COR-L47 (cell line): Measurements from ENCODE around the gene ISLR.

Experiments used
- DNase-seq: peaks from one replicate; lab custom pipeline; 2025; lab: John Stamatoyannopoulos, UW

Gene ISLR

DNA sequence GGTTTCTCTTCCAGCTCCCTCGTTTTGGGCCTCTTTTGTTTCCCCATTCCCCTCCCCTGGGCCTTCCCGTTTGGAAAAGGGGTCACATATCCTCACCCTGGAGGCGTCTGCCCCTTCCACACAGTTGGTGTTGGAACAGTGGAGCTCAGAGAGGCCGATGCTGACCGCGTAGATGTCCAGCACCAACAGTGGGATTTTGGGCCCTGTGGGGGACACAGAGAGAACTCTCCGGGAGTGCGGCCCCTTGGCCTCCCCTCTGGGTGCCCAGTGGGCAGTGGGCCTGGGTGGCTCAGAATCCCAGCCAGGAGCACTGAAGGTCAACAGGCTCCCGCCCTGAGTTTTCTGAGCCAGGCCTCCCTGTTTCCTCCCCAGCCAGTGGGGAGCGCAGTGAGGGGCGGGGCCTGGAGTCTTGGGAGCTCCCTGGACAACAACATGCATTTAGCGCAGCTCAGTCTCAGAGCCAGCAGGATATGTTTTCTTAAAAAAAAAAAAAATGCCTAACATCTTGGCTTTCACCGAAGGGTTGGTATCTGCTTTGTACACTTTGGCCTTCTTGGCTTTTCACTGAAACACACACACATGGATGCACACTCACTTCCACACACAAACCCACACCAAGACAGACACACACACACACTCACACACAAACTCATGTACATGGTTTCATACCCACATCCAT, 670 bp upstream of the ISLR start:
- no peak for DNase-seq

DNA sequence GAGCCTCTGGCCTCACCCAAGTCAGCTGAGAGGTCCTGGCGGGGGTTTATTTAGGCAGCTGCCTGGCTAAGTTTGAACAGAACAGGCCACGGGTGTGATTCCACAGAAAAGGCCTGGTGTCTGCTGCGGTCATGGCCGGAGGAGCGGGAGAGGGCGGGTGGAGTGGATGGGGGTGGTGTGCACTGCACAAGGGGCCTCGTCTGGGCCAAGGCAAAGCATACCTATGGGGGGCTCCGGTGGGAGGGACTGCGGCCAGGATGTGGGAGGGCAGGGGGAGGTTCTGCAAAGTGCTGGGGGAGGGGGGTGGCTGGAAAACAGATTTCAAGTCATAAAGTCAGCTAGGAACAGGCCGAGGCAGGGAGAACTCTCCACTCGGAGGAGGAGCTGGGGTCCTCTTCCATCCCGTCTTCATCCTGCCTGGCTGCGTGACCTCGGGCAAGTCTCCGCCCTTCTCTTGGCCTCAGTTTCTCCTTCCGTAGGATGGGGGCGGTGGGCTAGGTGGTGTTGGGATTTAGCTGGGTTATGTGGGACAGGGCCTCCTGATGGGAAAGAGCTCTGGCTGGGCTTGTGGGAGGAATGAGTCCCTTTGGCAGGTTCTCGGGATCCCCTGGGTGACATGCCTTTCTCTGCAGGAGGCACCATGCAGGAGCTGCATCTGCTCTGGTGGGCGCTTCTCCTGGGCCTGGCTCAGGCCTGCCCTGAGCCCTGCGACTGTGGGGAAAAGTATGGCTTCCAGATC, 878 bp downstream of the ISLR start:
- DNase-seq, result no peak

DNA sequence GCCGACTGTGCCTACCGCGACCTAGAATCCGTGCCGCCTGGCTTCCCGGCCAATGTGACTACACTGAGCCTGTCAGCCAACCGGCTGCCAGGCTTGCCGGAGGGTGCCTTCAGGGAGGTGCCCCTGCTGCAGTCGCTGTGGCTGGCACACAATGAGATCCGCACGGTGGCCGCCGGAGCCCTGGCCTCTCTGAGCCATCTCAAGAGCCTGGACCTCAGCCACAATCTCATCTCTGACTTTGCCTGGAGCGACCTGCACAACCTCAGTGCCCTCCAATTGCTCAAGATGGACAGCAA, 1.4 kb downstream of the ISLR start:
- DNase-seq, result no peak

DNA sequence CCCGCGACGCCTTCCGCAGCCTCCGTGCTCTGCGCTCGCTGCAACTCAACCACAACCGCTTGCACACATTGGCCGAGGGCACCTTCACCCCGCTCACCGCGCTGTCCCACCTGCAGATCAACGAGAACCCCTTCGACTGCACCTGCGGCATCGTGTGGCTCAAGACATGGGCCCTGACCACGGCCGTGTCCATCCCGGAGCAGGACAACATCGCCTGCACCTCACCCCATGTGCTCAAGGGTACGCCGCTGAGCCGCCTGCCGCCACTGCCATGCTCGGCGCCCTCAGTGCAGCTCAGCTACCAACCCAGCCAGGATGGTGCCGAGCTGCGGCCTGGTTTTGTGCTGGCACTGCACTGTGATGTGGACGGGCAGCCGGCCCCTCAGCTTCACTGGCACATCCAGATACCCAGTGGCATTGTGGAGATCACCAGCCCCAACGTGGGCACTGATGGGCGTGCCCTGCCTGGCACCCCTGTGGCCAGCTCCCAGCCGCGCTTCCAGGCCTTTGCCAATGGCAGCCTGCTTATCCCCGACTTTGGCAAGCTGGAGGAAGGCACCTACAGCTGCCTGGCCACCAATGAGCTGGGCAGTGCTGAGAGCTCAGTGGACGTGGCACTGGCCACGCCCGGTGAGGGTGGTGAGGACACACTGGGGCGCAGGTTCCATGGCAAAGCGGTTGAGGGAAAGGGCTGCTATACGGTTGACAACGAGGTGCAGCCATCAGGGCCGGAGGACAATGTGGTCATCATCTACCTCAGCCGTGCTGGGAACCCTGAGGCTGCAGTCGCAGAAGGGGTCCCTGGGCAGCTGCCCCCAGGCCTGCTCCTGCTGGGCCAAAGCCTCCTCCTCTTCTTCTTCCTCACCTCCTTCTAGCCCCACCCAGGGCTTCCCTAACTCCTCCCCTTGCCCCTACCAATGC, 2.0 kb downstream of the ISLR start:
- DNase-seq, result no peak

DNA sequence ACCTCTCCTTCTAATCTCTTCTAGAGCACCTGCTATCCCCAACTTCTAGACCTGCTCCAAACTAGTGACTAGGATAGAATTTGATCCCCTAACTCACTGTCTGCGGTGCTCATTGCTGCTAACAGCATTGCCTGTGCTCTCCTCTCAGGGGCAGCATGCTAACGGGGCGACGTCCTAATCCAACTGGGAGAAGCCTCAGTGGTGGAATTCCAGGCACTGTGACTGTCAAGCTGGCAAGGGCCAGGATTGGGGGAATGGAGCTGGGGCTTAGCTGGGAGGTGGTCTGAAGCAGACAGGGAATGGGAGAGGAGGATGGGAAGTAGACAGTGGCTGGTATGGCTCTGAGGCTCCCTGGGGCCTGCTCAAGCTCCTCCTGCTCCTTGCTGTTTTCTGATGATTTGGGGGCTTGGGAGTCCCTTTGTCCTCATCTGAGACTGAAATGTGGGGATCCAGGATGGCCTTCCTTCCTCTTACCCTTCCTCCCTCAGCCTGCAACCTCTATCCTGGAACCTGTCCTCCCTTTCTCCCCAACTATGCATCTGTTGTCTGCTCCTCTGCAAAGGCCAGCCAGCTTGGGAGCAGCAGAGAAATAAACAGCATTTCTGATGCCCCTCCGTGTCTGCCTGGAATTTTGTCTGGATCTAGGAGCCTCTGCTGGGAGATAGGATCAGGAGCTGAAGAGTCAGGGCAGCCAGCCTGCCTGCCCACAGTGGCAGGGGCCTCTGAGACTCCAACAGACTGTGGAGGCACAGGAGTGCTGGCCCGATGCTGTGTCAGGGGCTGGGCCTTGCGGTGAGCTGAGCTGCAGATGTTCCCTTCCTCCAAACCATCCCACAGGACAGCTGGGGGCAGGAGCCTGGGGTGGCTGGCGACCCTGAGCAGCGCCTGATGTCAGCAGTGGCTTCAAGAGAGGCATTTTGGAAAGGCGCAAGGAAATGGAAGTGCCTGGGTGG, 3.0 kb downstream of the ISLR start:
- DNase-seq, result no peak

DNA sequence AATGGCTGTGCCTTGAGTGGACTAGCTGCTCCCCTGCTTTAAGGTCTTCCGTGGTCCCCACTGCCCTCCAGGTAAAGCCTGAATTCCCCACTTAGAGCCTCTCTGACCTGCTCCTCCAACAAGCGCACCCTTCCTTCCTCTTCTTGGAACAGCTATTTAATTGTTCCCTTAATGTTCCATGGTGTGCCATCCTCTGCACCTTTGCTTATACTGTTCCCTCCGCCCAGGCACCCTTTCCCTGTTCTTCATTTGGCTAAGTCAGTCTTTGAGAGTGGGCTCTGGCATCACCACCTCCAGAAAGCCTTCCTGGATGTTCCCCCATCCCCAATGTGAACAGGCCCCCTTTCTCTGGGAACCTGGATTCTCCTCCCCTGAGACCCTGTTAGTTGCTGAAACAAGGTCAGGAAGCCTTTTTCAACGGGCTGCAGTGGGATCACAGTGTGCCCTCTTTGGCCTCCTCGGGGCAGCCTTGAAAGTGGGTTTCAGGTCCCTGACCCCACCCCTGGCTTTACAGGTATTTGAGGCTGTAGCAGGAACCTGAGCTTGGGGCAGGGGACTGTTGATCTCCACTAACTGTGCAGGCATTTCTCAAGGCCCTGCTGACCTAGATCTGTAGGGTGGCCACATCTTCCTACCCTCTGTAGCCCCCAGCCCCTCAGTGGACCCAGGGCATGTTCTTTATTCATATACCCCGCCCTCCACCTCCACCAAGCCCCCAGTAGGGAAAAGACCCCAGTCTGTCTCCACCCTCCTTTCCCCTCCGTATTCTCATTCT, 5.0 kb downstream of the ISLR start:
- no peak for DNase-seq

DNA sequence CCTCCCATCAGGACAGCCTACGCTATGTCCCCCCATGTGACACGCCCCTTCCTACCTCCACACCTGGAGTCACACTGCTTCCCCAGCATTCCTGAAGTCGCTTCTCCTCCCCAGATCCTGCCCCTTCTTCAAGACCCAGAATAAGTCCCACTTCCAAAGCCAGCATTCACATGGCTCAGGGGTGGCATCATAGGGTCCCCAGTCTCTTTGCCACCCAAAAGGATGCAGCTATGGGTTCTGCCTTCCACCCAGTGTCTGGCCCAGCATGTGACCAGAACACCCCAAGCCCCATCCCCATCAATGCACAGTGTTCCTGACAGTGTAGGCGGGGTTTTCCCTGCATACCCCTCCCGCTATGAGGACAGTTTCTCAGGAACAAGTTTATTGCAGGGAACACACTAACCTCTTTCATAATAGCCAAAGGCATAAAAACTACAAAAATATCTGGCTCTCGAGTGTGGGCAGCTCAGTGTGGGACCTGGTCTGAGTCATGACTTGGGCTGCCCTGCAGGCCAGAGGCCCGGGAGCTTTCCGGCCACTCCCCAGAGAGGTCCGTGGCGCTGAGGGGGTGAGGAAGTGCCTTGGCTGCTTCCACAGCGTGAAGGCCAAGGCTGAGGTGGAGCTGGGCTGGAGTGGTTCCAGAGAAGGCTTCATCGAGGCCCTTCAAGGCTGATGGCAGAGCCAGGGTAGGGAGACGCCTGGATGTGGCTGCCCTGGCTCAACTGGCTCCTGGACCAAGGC, 5.8 kb downstream of the ISLR start:
- no peak for DNase-seq

DNA sequence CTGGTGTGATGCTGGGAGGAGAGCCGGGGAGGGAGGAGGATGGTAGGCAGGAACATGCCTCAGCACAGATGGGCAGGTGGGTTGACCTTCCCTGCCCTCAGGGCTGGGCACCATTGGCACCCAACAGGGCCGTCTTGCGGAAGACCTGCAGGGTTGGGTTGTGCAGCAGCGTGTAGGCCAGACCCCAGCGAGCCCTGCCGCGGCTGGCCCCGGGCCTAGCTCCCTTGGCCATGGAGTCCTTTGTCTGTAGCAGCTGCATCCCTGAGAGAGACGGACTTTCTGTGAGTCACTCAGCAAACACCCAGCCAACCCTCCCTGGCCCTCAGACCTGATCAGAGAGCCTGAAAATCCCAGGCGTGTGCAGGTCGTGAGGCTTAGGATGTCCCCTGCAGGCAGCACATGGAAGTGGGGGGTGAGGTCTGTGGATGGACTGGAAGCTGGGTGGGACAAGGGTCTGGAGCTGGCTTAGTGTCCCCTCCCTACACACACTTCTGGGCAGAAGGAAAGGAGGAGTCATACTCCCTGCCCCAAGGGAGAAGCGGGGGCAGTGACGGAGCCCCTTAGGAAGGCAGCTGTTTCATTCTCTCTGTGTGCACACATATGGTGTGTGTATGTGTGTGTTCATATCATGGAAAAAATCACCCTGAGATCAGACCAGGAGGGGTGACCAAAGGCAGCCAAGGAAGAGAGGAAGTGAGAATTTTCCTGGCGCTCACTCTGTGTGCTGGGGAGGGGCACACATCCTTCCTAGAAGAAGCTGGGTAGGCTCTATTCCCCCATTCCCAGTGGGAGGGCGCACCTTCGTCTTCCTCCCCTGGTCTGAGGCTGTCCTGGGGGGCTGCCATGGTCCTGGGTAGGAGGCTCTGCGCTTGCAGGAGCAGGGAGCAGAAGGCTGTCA, 6.7 kb downstream of the ISLR start:
- no peak for DNase-seq

DNA sequence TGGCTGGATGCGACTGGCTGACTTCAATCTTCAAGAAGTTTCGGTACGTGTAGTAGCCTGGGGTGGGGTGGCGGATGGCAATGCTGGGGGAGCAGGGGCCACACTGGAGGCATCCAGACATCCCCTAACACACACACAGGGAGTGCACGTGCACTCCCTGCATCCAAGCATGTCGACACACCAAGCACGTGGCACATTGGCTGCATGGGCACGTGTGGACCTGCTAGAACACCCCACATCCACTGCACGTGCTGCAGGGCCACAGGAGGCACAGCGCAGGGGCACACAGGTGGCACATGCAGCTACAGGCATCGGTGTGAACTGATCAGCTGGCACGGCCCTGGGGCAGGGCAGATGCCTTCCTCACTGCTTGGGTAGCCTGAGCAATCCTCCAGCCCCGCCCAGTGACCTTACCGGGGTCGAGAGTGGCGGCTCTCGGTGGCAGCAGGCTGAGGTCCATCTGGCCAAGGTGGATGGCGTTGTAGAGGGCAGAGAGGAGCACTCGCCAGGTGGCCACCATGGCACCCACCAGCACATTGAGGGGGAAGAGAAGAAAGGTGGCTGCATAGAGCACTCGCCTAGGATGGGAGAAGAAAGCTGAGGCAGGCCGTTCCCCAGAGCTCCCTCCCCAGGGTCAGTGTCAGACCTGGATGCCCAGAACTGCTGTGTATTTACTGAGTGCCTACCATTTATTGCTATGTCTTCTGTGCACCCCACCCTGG, 7.5 kb downstream of the ISLR start:
- no peak for DNase-seq

DNA sequence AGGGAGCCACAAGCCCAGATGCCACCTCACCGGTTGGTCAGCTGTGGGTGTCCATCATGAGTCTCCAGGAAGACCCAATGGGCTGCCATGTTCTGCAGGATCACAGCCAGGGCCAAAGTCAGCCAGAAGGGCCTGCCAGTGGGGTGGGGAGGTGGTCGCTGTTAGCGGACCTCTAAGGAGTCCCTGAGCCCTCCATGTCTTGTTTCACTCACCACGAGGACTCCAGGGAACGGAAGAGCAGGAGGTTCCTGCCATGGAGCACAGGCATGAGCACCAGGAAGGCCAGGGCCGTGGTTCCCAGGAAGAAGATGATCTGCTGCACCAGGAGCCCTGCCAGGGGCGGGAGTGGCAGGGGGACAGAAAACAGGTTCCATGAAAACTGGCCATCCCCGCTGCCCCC, 8.6 kb downstream of the ISLR start:
- DNase-seq, result no peak

DNA sequence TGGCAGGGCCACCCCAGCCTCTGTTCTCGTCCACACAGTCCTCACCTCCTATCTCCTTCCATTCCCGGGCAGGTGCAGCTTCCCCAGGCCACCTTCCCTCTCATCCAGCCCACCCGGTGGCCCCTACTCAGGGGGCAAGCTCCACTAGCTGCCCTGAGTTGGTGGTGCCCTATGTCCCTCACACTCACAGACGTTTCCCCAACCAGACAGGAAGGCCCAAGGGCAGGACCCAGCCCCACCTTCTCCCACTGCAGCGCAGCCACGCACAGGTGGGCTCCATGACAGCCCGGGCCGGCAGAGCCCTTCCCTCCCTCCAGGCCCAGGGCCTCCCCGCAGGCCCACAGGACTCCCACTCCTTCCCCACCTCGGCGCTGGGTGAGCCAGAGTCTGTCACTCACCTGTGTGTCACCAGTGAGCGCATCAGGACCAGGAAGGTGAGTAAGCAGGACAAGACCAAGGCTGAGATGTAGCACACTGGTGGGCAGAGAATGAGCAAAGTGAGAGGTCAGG, 11.1 kb downstream of the ISLR start:
- no peak for DNase-seq

DNA sequence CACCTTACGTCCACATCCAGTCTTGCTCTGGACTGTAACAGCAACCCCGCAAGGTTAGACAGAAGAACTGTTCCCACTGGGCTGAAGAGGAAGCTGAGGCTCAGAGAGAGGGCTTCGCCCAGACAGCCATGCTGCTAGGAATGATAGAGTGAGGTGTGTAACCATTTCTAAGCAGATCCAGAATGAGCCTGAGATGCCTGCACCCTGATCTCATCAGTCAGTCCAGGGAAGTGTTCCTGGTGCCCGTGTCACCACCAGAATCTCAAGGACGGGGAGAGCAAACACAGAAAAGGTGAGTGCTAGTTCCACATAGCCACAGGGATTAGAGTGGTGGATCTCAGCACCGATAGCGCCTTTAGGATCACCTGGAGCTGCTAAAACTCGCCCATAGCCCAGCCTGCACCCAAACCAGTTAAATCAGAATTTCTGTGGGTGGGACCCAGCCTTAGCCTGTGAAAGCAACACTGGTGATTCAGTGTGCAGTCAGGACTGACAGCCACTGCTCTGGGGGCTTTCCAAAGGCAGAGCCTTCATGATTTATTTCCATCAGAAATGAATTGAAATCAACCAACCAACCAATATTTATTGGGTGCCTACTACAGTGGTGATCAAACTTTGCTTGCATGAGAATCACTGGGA, 12.3 kb downstream of the ISLR start:
- DNase-seq, result no peak

DNA sequence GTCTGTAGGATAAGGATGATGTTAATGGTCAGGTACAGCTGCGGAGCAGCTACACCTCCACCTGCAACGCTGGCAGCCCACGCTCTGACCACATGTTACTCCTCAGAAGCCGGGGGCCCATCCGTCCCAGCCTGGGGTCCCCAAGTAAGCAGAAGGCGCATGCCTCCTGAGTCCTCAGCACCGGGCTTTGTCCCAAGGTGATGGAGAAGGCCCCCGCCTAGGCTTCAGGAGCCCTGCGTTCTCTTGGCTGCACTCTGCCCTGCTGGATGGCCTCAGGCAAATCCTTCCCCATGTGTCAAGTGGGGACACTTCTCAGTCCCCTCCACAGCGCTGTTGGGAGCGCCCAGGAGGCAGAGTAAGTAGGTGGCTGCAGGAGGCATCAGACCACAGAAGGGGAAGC, 14.7 kb downstream of the ISLR start:
- no peak for DNase-seq

DNA sequence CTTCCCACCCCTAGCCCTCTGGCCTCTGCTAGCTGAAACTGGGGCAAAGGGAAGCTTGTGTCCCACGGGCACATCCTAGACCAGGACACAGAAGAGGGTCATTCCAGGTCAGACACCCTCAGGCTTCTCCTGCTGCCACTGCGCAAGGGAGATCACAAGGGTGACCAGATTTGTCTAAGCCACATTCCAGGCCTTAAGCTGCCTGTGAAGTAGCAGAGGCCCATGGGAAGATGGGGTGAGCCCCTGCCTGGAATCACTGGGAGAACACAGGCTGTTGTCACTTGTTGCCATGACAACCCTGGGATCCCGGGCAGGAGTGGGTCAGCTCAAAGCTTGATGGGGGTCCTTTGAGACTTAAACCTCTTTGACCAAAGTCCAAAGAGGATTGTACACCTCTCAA, 18.3 kb downstream of the ISLR start:
- no peak for DNase-seq

DNA sequence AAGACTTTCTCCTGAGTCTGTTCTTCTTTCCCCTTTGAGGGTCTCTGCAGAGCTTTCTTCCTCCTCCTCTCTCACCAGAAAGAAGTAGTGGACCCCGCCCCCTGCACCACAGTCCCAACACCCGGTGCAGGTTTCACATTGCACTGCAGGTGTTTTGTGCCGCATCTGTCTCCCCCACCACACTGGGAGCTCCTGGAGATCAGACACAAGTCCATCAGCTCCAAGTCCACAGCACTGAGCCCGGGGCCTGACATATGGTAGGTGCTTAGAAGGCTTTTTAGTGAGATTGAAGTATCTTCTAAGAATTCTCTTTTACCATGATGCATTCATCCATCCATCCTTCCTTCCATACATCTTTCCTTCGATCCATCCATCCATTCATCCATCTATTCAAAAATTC, 19.2 kb downstream of the ISLR start:
- no peak for DNase-seq

DNA sequence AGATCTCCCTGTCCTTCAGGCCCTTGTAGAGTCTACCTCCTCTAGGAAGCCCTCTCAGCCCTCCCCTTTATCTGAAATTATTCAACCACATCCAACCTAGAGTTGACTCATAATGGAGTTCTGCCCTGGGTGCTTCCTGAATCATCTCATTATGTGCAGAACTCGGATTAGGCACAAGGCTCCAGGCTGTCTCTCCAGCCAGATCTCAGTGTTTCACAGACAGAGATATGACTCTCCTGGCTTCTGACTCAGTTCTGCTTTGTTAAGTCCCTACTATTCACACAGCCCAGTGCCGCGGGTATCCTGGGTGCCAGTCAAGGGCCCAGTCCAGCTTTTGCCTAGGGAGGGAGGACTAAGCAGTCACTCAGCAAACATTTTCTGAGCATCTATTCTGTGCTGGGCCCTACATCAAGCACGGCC, 19.8 kb downstream of the ISLR start:
- no peak for DNase-seq

DNA sequence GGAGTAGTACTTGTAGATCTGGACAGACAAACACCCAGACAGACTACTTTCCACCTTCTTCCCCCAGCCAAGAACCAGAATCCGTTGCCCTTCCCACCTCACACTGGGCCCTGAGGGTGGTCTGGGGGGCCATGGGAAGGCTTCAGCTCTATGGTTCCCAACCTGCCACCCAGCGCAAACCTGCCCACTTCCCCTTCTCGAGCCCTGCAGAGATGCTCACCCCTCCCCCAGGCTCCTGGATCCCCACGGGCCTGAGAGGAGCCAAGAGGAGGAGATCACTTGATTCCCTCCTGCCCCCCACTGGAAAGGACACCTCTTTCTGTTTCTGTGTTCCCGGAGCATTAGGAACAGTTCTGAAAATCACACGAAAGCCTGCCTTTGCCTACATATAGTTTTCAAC, 20.4 kb downstream of the ISLR start:
- no peak for DNase-seq
